ENCODE data around the gene ZNF536.

DNA sequence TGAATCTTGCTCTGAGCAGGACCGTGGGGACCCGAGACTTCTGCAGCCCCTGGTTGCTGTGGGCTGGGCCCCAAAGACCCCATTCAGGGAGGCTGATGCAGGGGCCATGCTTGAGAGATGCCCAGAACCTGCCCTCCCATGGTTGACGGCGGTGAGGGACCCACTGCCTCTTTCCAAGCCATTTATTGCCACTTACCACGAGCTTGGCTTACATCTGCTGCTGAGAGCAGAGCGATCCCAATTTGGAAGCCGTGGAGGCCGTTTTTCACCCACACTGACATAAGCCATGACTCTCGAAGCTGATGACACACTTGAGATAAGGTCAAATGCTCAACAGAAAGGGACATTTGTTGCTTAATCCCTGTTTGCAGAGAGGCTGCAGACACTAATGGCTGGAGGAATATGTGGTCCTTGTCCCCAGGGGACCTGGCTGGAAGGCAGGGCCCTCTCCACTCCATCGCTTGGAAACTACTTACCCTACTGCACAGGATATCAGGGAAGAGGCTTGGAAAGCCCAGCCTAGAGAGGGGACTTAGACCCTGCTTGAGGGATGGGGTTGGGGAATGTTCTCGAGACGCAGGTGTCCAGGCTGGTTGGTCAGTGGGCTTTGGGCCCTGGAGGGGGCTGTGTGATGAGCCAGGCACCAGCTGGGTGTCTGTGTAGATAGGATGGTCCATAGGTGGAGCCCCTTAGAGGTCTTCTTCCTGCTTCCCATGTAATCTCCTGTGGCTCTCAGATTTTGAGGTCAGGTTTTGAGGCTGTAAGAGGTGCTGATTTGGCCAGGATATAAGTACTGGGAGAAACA, 15.3 kb downstream of the ZNF536 start:
- TF ChIP-seq, protein P1, sequence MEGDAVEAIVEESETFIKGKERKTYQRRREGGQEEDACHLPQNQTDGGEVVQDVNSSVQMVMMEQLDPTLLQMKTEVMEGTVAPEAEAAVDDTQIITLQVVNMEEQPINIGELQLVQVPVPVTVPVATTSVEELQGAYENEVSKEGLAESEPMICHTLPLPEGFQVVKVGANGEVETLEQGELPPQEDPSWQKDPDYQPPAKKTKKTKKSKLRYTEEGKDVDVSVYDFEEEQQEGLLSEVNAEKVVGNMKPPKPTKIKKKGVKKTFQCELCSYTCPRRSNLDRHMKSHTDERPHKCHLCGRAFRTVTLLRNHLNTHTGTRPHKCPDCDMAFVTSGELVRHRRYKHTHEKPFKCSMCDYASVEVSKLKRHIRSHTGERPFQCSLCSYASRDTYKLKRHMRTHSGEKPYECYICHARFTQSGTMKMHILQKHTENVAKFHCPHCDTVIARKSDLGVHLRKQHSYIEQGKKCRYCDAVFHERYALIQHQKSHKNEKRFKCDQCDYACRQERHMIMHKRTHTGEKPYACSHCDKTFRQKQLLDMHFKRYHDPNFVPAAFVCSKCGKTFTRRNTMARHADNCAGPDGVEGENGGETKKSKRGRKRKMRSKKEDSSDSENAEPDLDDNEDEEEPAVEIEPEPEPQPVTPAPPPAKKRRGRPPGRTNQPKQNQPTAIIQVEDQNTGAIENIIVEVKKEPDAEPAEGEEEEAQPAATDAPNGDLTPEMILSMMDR (IDR thresholded peaks at IDR 0.05) = no peak
- no peak for TF ChIP-seq POLR2A (IDR thresholded peaks at IDR 0.05)
